LNCAP (cell line): ENCODE data around the gene ZNF680.

Experiments
- CTCF ChIP-seq: fragments of 450-650 bp; IDR thresholded peaks from 2 replicates; pipeline ENCODE4 v1.5.1; 2017; ENCODE audit warnings: mild to moderate bottlenecking

Gene ZNF680

GRCh38 chr7:64562256-64562625 is 630 bp downstream of the ZNF680 start:
- TF ChIP-seq CTCF: no peak

GRCh38 chr7:64559206-64559605 is 3.7 kb downstream of the ZNF680 start:
- TF ChIP-seq CTCF: no peak

- TF ChIP-seq CTCF: no peak
Observed at GRCh38 chr7:64558781-64559180, 4.1 kb downstream of the ZNF680 start.

GRCh38 chr7:64558323-64558705 is 4.6 kb downstream of the ZNF680 start:
- no peak for TF ChIP-seq CTCF

GRCh38 chr7:64557601-64558322 is 5.1 kb downstream of the ZNF680 start:
- no peak for TF ChIP-seq CTCF

GRCh38 chr7:64555046-64555445 is 7.8 kb downstream of the ZNF680 start:
- TF ChIP-seq CTCF: no peak

- no peak for TF ChIP-seq CTCF
Observed at GRCh38 chr7:64551375-64552142, 11.3 kb downstream of the ZNF680 start.
